Activated naive CD4-positive, alpha-beta T cell treated with Interleukin-2 at 50 U/mL for 16 hours (primary cell): ENCODE results near the gene ATRIP.

Experiments
- DNase-seq: peaks from one replicate; pipeline ENCODE4 v3.0.0-alpha.2; 2020

ATRIP gene

GRCh38 chr3:48425281-48425812, 21.2 kb upstream of the ATRIP start:
- DNase-seq, result no peak

GRCh38 chr3:48426401-48426909, 20.1 kb upstream of the ATRIP start:
- DNase-seq, result no peak

GRCh38 chr3:48426944-48427629, 19.4 kb upstream of the ATRIP start:
- DNase-seq, result no peak

- DNase-seq, result no peak
Observed at GRCh38 chr3:48427630-48427962, 18.9 kb upstream of the ATRIP start.

GRCh38 chr3:48428088-48428571, 18.4 kb upstream of the ATRIP start:
- DNase-seq, result no peak

GRCh38 chr3:48428572-48429316, 17.8 kb upstream of the ATRIP start:
- peak; percentile 12 for DNase-seq

GRCh38 chr3:48429317-48429959, 17.1 kb upstream of the ATRIP start:
- peak; percentile 68 for DNase-seq

- no peak for DNase-seq
Observed at GRCh38 chr3:48429960-48430707, 16.4 kb upstream of the ATRIP start, which contains the start of gene PLXNB1. Gene PLXNB1 (minus strand): TSS chr3:48430086. CDS start chr3:48424611, 5,475 bp downstream.

GRCh38 chr3:48430708-48431101, 15.8 kb upstream of the ATRIP start:
- DNase-seq, result no peak

- no peak for DNase-seq
Observed at GRCh38 chr3:48431224-48432029, 15.1 kb upstream of the ATRIP start.

- no peak for DNase-seq
Observed at GRCh38 chr3:48432411-48433371, 13.8 kb upstream of the ATRIP start.

- no peak for DNase-seq
Observed at GRCh38 chr3:48433472-48434118, 12.9 kb upstream of the ATRIP start.

GRCh38 chr3:48434591-48435222, 11.8 kb upstream of the ATRIP start:
- DNase-seq, result no peak

- DNase-seq, result no peak
Observed at GRCh38 chr3:48435223-48435595, 11.3 kb upstream of the ATRIP start.

- peak; percentile 86 for DNase-seq
Observed at GRCh38 chr3:48435774-48436476, 10.6 kb upstream of the ATRIP start.

GRCh38 chr3:48436477-48436787, 10.1 kb upstream of the ATRIP start:
- DNase-seq, result no peak

GRCh38 chr3:48436855-48437254, 9.7 kb upstream of the ATRIP start:
- no peak for DNase-seq

- DNase-seq, result no peak
Observed at GRCh38 chr3:48437812-48438211, 8.7 kb upstream of the ATRIP start.
